H9 (cell line): Measurements from ENCODE around the gene ESPL1. TPM values are rescaled to one million over a fixed set of nuclear protein-coding genes. Genes with fewer than 3 reads are reported as not detected.
A peak's percentile ranks its signal among the peaks of the same experiment; 100 is the strongest.

Experiments
- DNase-seq: peaks from one replicate; pipeline ENCODE4 v3.0.0-alpha.2; 2017
- H2AFZ ChIP-seq: one replicate; pipeline ENCODE4 v1.6.1; 2013; ENCODE audit warnings: mild to moderate bottlenecking, low read length, control low read depth, moderate library complexity
- H2AK5ac ChIP-seq: 2 replicates; pipeline ENCODE4 v1.6.1; 2013; ENCODE audit warnings: low read length, control low read depth, mixed read lengths; ENCODE audit not compliant: insufficient read length
- H2BK120ac ChIP-seq: one replicate; pipeline ENCODE4 v1.6.1; 2013; ENCODE audit warnings: low read depth, mild to moderate bottlenecking, low read length, control low read depth, inconsistent platforms; ENCODE audit not compliant: poor library complexity, severe bottlenecking
- H2BK12ac ChIP-seq: 2 replicates; pipeline ENCODE4 v1.6.1; 2013; ENCODE audit warnings: low read length, control low read depth, mixed read lengths, low read depth; ENCODE audit not compliant: insufficient read length
- H2BK15ac ChIP-seq: 2 replicates; pipeline ENCODE4 v1.6.1; 2013; ENCODE audit warnings: low read depth, low read length, control low read depth
- H2BK20ac ChIP-seq: one replicate; pipeline ENCODE4 v1.6.1; 2013; ENCODE audit warnings: low read depth, mild to moderate bottlenecking, low read length, control low read depth, inconsistent platforms; ENCODE audit not compliant: poor library complexity, severe bottlenecking
- H2BK5ac ChIP-seq: 2 replicates; pipeline ENCODE4 v1.6.1; 2013; ENCODE audit warnings: low read length, control low read depth, mixed read lengths; ENCODE audit not compliant: insufficient read length
- H3K14ac ChIP-seq: 2 replicates; pipeline ENCODE4 v1.6.1; 2013; ENCODE audit warnings: low read length, control low read depth; ENCODE audit not compliant: insufficient read depth
- H3K18ac ChIP-seq: 2 replicates; pipeline ENCODE4 v1.6.1; 2013; ENCODE audit warnings: low read depth, mild to moderate bottlenecking, mixed read lengths, low read length, control low read depth; ENCODE audit not compliant: insufficient read length
- H3K23ac ChIP-seq: 2 replicates; pipeline ENCODE4 v1.6.1; 2013; ENCODE audit warnings: low read length, control low read depth, mixed read lengths, low read depth; ENCODE audit not compliant: insufficient read length
- H3K23me2 ChIP-seq: 2 replicates; pipeline ENCODE4 v1.6.1; 2013; ENCODE audit warnings: low read depth, mild to moderate bottlenecking, mixed read lengths, low read length, control low read depth; ENCODE audit not compliant: insufficient read length, poor library complexity, severe bottlenecking
- H3K27ac ChIP-seq: 2 replicates; pipeline ENCODE4 v1.5.1; 2013; ENCODE audit warnings: low read length, control low read depth, mixed read lengths, low read depth; ENCODE audit not compliant: insufficient read length
- H3K27me3 ChIP-seq: 2 replicates; pipeline ENCODE4 v1.6.1; 2013; ENCODE audit warnings: low read length, control low read depth, inconsistent platforms; ENCODE audit not compliant: insufficient read depth
- H3K4ac ChIP-seq: 2 replicates; pipeline ENCODE4 v1.6.1; 2013; ENCODE audit warnings: low read depth, mild to moderate bottlenecking, control low read depth, inconsistent platforms, low read length, moderate library complexity
- H3K4me1 ChIP-seq: 2 replicates; pipeline ENCODE4 v1.6.1; 2013; ENCODE audit warnings: low read length, control low read depth, inconsistent platforms; ENCODE audit not compliant: insufficient read depth
- H3K4me2 ChIP-seq: 2 replicates; pipeline ENCODE4 v1.6.1; 2013; ENCODE audit warnings: low read length, control low read depth, mixed read lengths; ENCODE audit not compliant: insufficient read length, insufficient read depth
- H3K56ac ChIP-seq: 2 replicates; pipeline ENCODE4 v1.6.1; 2013; ENCODE audit warnings: low read depth, mild to moderate bottlenecking, mixed read lengths, low read length, control low read depth; ENCODE audit not compliant: insufficient read length
- H3K79me1 ChIP-seq: 2 replicates; pipeline ENCODE4 v1.6.1; 2013; ENCODE audit warnings: low read depth, mild to moderate bottlenecking, moderate library complexity, low read length, control low read depth, inconsistent platforms; ENCODE audit not compliant: insufficient read depth, poor library complexity, severe bottlenecking
- H3K79me2 ChIP-seq: 2 replicates; pipeline ENCODE4 v1.6.1; 2013; ENCODE audit warnings: low read length, control low read depth, inconsistent platforms; ENCODE audit not compliant: insufficient read depth
- H3K9ac ChIP-seq: 2 replicates; pipeline ENCODE4 v1.6.1; 2013; ENCODE audit warnings: low read length, control low read depth, mixed read lengths; ENCODE audit not compliant: insufficient read length; ENCODE audit errors: extremely low read depth
- H3K9me3 ChIP-seq: one replicate; pipeline ENCODE4 v1.6.1; 2013; ENCODE audit warnings: low read depth, low read length, inconsistent platforms; ENCODE audit not compliant: control insufficient read depth
- H3T11ph ChIP-seq: one replicate; pipeline ENCODE4 v1.6.1; 2013; ENCODE audit warnings: mild to moderate bottlenecking, low read length, control low read depth, inconsistent platforms
- H4K20me1 ChIP-seq: one replicate; pipeline ENCODE4 v1.6.1; 2013; ENCODE audit not compliant: control insufficient read depth, insufficient read length, insufficient read depth
- H4K5ac ChIP-seq: 2 replicates; pipeline ENCODE4 v1.6.1; 2013; ENCODE audit warnings: low read depth, mild to moderate bottlenecking, mixed read lengths, low read length, control low read depth; ENCODE audit not compliant: insufficient read length
- H4K8ac ChIP-seq: replicated peaks from 2 replicates; pipeline ENCODE4 v1.6.1; 2013; ENCODE audit warnings: low read length, control low read depth, mixed read lengths, low read depth; ENCODE audit not compliant: insufficient read length
- H4K91ac ChIP-seq: 2 replicates; pipeline ENCODE4 v1.6.1; 2013; ENCODE audit warnings: low read depth, mild to moderate bottlenecking, moderate library complexity, mixed read lengths, low read length, control low read depth; ENCODE audit not compliant: insufficient read length
- H3K27ac Mint-ChIP-seq, 3 experiments: 2 replicates in 2 of 3; 3 replicates in 1 of 3; pipeline ENCODE4 v1.8.0; 2020 to 2021; ENCODE audit warnings: mixed read lengths in 3 of 3, mild to moderate bottlenecking in 1 of 3, moderate library complexity in 1 of 3
- H3K27me3 Mint-ChIP-seq: 2 replicates; pipeline ENCODE4 v1.8.0; 2021; ENCODE audit warnings: low read depth, mild to moderate bottlenecking, moderate library complexity, mixed read lengths
- H3K36me3 Mint-ChIP-seq, 3 experiments: 2 replicates in 2 of 3; 3 replicates in 1 of 3; pipeline ENCODE4 v1.8.0; 2020 to 2021; ENCODE audit warnings: low read depth in 3 of 3, mixed read lengths in 3 of 3; ENCODE audit not compliant: insufficient read depth in 1 of 3
- H3K4me1 Mint-ChIP-seq, 2 experiments: 2 replicates each; pipeline ENCODE4 v1.8.0; 2020; ENCODE audit warnings: mixed read lengths in 2 of 2
- H3K4me3 Mint-ChIP-seq, 2 experiments: 2 replicates in 1 of 2; 3 replicates in 1 of 2; pipeline ENCODE4 v1.8.0; 2020 to 2021; ENCODE audit warnings: mild to moderate bottlenecking in 2 of 2, mixed read lengths in 2 of 2, moderate library complexity in 1 of 2
- H3K9me3 Mint-ChIP-seq, 2 experiments: 2 replicates in 1 of 2; 3 replicates in 1 of 2; pipeline ENCODE4 v1.8.0; 2020; ENCODE audit warnings: mild to moderate bottlenecking in 2 of 2, mixed read lengths in 2 of 2, moderate library complexity in 1 of 2
- CTCF ChIP-seq: fragments of 200-600 bp; sonication (generic); conservative IDR thresholded peaks from 3 replicates; pipeline ENCODE4 v1.8.0; 2021; ENCODE audit warnings: antibody characterized with exemption, mild to moderate bottlenecking
- WGBS: extraction: QIAGEN DNeasy Blood & Tissue Kit; methylation state at CpG from one replicate; pipeline ENCODE4 v1.1.7; 2013; ENCODE audit warnings: missing lambda C conversion rate, low lambda C conversion rate, mixed read lengths; ENCODE audit not compliant: insufficient read length; ENCODE audit errors: extremely low coverage; 5-methylcytosine and 5-hydroxymethylcytosine counted together
- total RNA-seq: library from RNA; stranded (reverse); gene quantifications from 2 replicates; pipeline ENCODE4 v1.2.1, GENCODE V29; 2021

The ESPL1 gene
- total RNA-seq, 1 experiment from 2014 or later, result 43.2 TPM

GRCh38 chr12:53218551-53219291 lies 49.4 kb upstream of the ESPL1 start:
- no peak for TF ChIP-seq CTCF
- Histone ChIP-seq H2BK15ac (no peak overlapping the region), H3K56ac (no peak overlapping the region), H4K20me1 (no peaks in the 10 kb centered on the region), H2AFZ (no peak overlapping the region), H4K5ac (no peak overlapping the region), H3K79me1 (no peaks in the 10 kb centered on the region), H3K23ac (no peak overlapping the region), H2BK20ac (no peak overlapping the region), H3K27me3 (peaks cover 3% of the 10 kb centered on the region; the same call in 1 of the 2 replicates), H3K9ac (peak overlapping the region; percentile 16), H3K4me2 (peak overlapping the region; percentile 99), H4K8ac (no peak overlapping the region), H3T11ph (no peak overlapping the region), H3K23me2 (peaks cover 22% of the 10 kb centered on the region), H2BK5ac (no peak overlapping the region), H2BK120ac (no peak overlapping the region), H3K4ac (no peak overlapping the region), H3K79me2 (peaks cover 4% of the 10 kb centered on the region; the same call in 1 of the 2 replicates), H4K91ac (no peak overlapping the region), H3K27ac (no peak overlapping the region), H3K9me3 (no peaks in the 10 kb centered on the region), H2BK12ac (no peak overlapping the region), H2AK5ac (no peak overlapping the region), H3K14ac (no peak overlapping the region), H3K18ac (no peak overlapping the region), H3K4me1 (peaks cover 37% of the 10 kb centered on the region; the same call in 1 of the 2 replicates)
- Mint-ChIP-seq H3K27me3 (peaks cover 17% of the 10 kb centered on the region), H3K4me3 (peak overlapping the region; percentile 86 to 94), H3K36me3 (peaks cover under 1 to 24% (median 18%) of the 10 kb centered on the region in 3 experiments; a peak in 6 of 7 replicates), H3K9me3 (no peaks in the 10 kb centered on the region; a peak in 2 of 5 replicates), H3K27ac (peak overlapping the region in 2 of 3 experiments; percentile 92 to 98; a peak in 4 of 7 replicates), H3K4me1 (peaks cover 75 to 77% of the 10 kb centered on the region in 2 experiments)
- DNase-seq, result peak; percentile 33
- WGBS, result no CpG with 5 or more reads among the region's 30 CpGs
